ENCODE results near the gene CR2. TPM values are rescaled to one million over a fixed set of nuclear protein-coding genes. Genes with fewer than 3 reads are reported as not detected.

Gene CR2
- total RNA-seq, 6 experiments from 2014 or later, result not detected

Other genes starting within 250 kb of the CR2 start
- 10 to 100 TPM; 13.7 to 26.1 (median 18.8) TPM for gene CD55, start 132.7 kb upstream of the CR2 start, total RNA-seq (2021; fragmentation: NEBNext Ultra II Directional; extraction: Animal tissue kit (Norgen Biotek cat#: 25700))
- not detected for gene CR1, start 41.8 kb downstream of the CR2 start, total RNA-seq (2021; fragmentation: NEBNext Ultra II Directional; extraction: Animal tissue kit (Norgen Biotek cat#: 25700))
- gene CR1L, start 190.8 kb downstream of the CR2 start, total RNA-seq (2021; fragmentation: NEBNext Ultra II Directional; extraction: Animal tissue kit (Norgen Biotek cat#: 25700)), result not detected

Data from HFFc6 (cell line).